T-helper 17 cell (primary cell): ENCODE data around the gene BBS9. TPM values are rescaled to one million over a fixed set of nuclear protein-coding genes. Genes with fewer than 3 reads are reported as not detected.

Experiments used
- ATAC-seq: fragments of 150-1000 bp; cut with Tn5 transposase; 2 replicates; pipeline ENCODE4 v1.10.0; 2021; ENCODE audit warnings: mild to moderate bottlenecking, moderate library complexity
- DNase-seq, 3 donors: peaks; one replicate each; pipeline versions ENCODE4 v3.0.0 to v3.0.0-alpha.2; 2020 to 2021
- H3K9me3 ChIP-seq: one replicate; pipeline ENCODE4 v1.7.0; 2013; ENCODE audit warnings: low read length, mild to moderate bottlenecking; ENCODE audit not compliant: control insufficient read depth, poor library complexity, severe bottlenecking
- H3K27ac Mint-ChIP-seq: one replicate; pipeline ENCODE4 v1.8.0; 2022; ENCODE audit warnings: mild to moderate bottlenecking, moderate library complexity, mixed read lengths
- H3K27me3 Mint-ChIP-seq: one replicate; pipeline ENCODE4 v1.8.0; 2022; ENCODE audit warnings: mixed read lengths
- H3K36me3 Mint-ChIP-seq: one replicate; pipeline ENCODE4 v1.8.0; 2022; ENCODE audit warnings: low read depth, mixed read lengths
- H3K4me1 Mint-ChIP-seq: one replicate; pipeline ENCODE4 v1.8.0; 2022; ENCODE audit warnings: mild to moderate bottlenecking, mixed read lengths
- H3K4me3 Mint-ChIP-seq: one replicate; pipeline ENCODE4 v1.8.0; 2022; ENCODE audit warnings: mild to moderate bottlenecking, moderate library complexity, mixed read lengths
- total RNA-seq, 4 donors: library from RNA in 2 of 4; stranded (reverse) in 2 of 4; gene quantifications; one replicate each; pipeline ENCODE4 v1.2.3 and lab custom pipeline; 2022 to 2026

BBS9 gene
- total RNA-seq, 2 donors from 2014 or later = 23.4 to 25.3 TPM

DNA sequence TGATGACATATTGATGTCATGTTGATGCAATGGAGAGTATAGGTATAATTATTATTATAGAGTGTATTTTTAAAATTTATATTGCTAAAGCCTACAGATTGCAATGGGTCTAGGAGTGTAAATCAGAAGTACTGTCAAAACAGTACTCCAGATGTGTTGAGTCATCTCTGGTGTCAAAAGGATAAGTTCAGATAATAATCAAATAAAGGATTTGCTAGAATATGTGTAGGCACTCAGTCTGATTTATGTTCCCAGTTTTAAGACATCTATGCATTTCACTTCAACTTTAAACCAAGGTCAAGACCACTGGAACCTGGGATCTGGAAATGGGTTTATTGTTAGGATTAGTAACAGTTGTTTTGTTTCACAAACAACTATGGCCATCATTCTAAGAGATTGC, 433.6 kb downstream of the BBS9 start:
- Mint-ChIP-seq H3K4me1 (no peaks in the 10 kb centered on the region), H3K27me3 (no peaks in the 10 kb centered on the region), H3K4me3 (no peak overlapping the region), H3K27ac (no peak overlapping the region), H3K36me3 (peaks cover 5% of the 10 kb centered on the region)
- DNase-seq = no peak
- no peaks in the 10 kb centered on the region for H3K9me3 ChIP-seq
- no peak for ATAC-seq

- ATAC-seq (no peak), DNase-seq (no peak)
- H3K27me3 Mint-ChIP-seq = no peaks in the 10 kb centered on the region
- no peaks in the 10 kb centered on the region for H3K9me3 ChIP-seq
- peaks cover 2% of the 10 kb centered on the region for H3K36me3 Mint-ChIP-seq
- H3K4me1 Mint-ChIP-seq = no peaks in the 10 kb centered on the region
- no peak overlapping the region for H3K27ac Mint-ChIP-seq
- no peak overlapping the region for H3K4me3 Mint-ChIP-seq
Measured at GRCh38 chr7:33563651-33564050, 434.3 kb downstream of the BBS9 start.

DNA sequence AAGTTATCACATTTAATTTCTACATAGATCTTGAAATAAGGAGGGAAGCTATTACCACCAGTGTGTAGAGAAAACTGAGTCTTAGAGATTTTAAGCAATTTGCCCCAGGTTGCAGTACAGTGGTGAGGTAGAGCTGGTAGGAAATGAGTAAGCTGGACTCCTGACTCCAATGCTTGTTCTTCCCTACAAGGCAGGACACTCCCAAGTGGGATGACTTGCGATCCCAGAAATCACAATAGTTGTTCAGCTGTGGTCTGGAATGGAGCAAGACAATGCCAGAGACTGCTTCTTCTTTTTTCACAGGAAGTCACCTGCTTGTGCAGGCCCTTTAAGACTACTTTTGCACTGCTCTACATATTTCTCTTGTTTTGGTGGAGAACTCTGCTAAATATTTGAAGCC, 448.8 kb downstream of the BBS9 start:
- Mint-ChIP-seq H3K4me3 (no peak overlapping the region), H3K27me3 (no peaks in the 10 kb centered on the region), H3K36me3 (peaks cover 4% of the 10 kb centered on the region), H3K4me1 (no peaks in the 10 kb centered on the region), H3K27ac (no peak overlapping the region)
- no peaks in the 10 kb centered on the region for H3K9me3 ChIP-seq
- no peak for DNase-seq
- ATAC-seq = no peak

GRCh38 chr7:33578881-33579672, 449.7 kb downstream of the BBS9 start:
- Mint-ChIP-seq H3K4me3 (no peak overlapping the region), H3K4me1 (no peaks in the 10 kb centered on the region), H3K36me3 (peaks cover 4% of the 10 kb centered on the region), H3K27me3 (no peaks in the 10 kb centered on the region), H3K27ac (no peak overlapping the region)
- no peaks in the 10 kb centered on the region for H3K9me3 ChIP-seq
- no peak for ATAC-seq
- DNase-seq = no peak

DNA sequence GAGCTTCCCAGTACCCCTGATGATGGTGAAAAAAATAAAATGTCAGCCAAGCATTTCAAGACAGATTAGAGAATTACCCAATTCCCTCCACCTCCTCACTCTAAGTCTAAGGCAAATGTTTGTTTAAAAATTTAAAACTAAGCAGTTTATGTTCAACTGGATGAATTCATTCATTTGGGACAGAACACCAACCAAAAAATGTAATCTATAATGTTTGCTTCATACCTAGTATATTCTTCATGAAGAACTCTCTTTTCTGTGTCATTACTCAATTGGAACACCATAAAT, 450.3 kb downstream of the BBS9 start:
- peaks cover 4% of the 10 kb centered on the region for H3K36me3 Mint-ChIP-seq

GRCh38 chr7:33581236-33581635, 451.9 kb downstream of the BBS9 start:
- no peaks in the 10 kb centered on the region for H3K4me1 Mint-ChIP-seq
- peaks cover 4% of the 10 kb centered on the region for H3K36me3 Mint-ChIP-seq
- no peak overlapping the region for H3K27ac Mint-ChIP-seq
- no peaks in the 10 kb centered on the region for H3K9me3 ChIP-seq
- DNase-seq (no peak), ATAC-seq (no peak)
- no peak overlapping the region for H3K4me3 Mint-ChIP-seq
- H3K27me3 Mint-ChIP-seq = no peaks in the 10 kb centered on the region

More for the DNA sequence above, 450.3 kb downstream of the BBS9 start:
- H3K4me1 Mint-ChIP-seq = no peaks in the 10 kb centered on the region
- H3K4me3 Mint-ChIP-seq = no peak overlapping the region
- no peak for ATAC-seq
- DNase-seq = no peak
- no peaks in the 10 kb centered on the region for H3K9me3 ChIP-seq
- H3K27ac Mint-ChIP-seq = no peak overlapping the region
- H3K27me3 Mint-ChIP-seq = no peaks in the 10 kb centered on the region

- Mint-ChIP-seq H3K27ac (no peak overlapping the region), H3K27me3 (no peaks in the 10 kb centered on the region), H3K4me3 (no peak overlapping the region), H3K4me1 (no peaks in the 10 kb centered on the region), H3K36me3 (peaks cover 4% of the 10 kb centered on the region)
- DNase-seq (no peak), ATAC-seq (no peak)
- no peaks in the 10 kb centered on the region for H3K9me3 ChIP-seq
Measured at GRCh38 chr7:33582104-33582503, 452.7 kb downstream of the BBS9 start.

DNA sequence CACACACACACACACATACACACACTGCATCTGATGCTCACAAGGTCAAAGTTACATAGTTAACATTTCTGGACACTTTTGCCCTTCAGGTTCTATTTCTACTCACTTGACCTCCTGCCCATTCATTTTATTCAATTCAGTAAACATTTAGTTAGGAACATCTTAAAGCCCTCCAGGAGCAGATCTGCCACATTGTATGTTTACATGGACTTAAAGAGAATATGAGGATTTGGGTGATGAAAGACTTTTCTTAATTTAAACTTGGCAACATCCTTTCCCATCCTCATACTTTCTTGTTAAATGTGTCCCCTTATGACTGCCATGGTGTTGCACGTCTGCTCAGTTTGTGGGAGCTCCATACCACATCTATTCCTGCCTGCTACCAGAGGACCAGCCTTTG, 453.2 kb downstream of the BBS9 start:
- no peaks in the 10 kb centered on the region for H3K4me1 Mint-ChIP-seq
- ATAC-seq (no peak), DNase-seq (no peak)
- H3K36me3 Mint-ChIP-seq = peaks cover 4% of the 10 kb centered on the region
- no peaks in the 10 kb centered on the region for H3K9me3 ChIP-seq
- no peaks in the 10 kb centered on the region for H3K27me3 Mint-ChIP-seq
- H3K4me3 Mint-ChIP-seq = no peak overlapping the region
- H3K27ac Mint-ChIP-seq = no peak overlapping the region

GRCh38 chr7:33589911-33590310, 460.5 kb downstream of the BBS9 start:
- DNase-seq (no peak), ATAC-seq (no peak)
- H3K36me3 Mint-ChIP-seq = no peaks in the 10 kb centered on the region
- H3K27ac Mint-ChIP-seq = no peak overlapping the region
- no peaks in the 10 kb centered on the region for H3K9me3 ChIP-seq
- no peaks in the 10 kb centered on the region for H3K4me1 Mint-ChIP-seq
- H3K4me3 Mint-ChIP-seq = no peak overlapping the region
- H3K27me3 Mint-ChIP-seq = no peaks in the 10 kb centered on the region

- no peaks in the 10 kb centered on the region for H3K36me3 Mint-ChIP-seq
- H3K27ac Mint-ChIP-seq = no peak overlapping the region
- DNase-seq (no peak), ATAC-seq (no peak)
- no peaks in the 10 kb centered on the region for H3K4me1 Mint-ChIP-seq
- no peak overlapping the region for H3K4me3 Mint-ChIP-seq
- no peaks in the 10 kb centered on the region for H3K9me3 ChIP-seq
- no peaks in the 10 kb centered on the region for H3K27me3 Mint-ChIP-seq
Measured at GRCh38 chr7:33590916-33591315, 461.6 kb downstream of the BBS9 start.

- H3K27ac Mint-ChIP-seq = no peak overlapping the region
- H3K36me3 Mint-ChIP-seq = no peaks in the 10 kb centered on the region
- H3K9me3 ChIP-seq = no peaks in the 10 kb centered on the region
- DNase-seq = no peak
- H3K4me3 Mint-ChIP-seq = no peak overlapping the region
- H3K27me3 Mint-ChIP-seq = no peaks in the 10 kb centered on the region
- ATAC-seq = no peak
- no peaks in the 10 kb centered on the region for H3K4me1 Mint-ChIP-seq
Measured at GRCh38 chr7:33591490-33591889, 462.1 kb downstream of the BBS9 start.

- Mint-ChIP-seq H3K27ac (no peak overlapping the region), H3K4me1 (no peaks in the 10 kb centered on the region), H3K27me3 (no peaks in the 10 kb centered on the region), H3K36me3 (no peaks in the 10 kb centered on the region), H3K4me3 (no peak overlapping the region)
- DNase-seq (no peak), ATAC-seq (no peak)
- no peaks in the 10 kb centered on the region for H3K9me3 ChIP-seq
Measured at GRCh38 chr7:33592718-33593117, 463.4 kb downstream of the BBS9 start.

DNA sequence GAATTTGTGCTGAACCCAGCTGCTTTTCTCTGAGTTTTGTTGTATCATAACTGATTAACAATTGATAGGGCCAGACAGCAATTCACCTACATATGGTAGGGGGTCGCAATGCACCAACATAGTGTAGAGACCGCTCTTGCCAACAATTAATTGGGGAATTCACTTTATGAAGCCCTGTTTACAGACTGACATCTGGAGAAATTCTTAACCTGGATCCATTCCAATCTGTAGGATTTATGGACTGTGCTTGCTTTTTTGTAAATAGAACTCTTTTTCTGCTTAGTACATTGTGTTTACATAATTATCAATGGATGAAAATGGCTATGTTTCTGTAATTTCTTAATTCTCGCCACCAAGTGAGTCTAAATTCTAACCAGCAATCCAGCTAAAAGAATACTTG, 464.2 kb downstream of the BBS9 start:
- DNase-seq = no peak
- H3K4me3 Mint-ChIP-seq = no peak overlapping the region
- H3K4me1 Mint-ChIP-seq = no peaks in the 10 kb centered on the region
- peaks cover 2% of the 10 kb centered on the region for H3K36me3 Mint-ChIP-seq
- no peaks in the 10 kb centered on the region for H3K9me3 ChIP-seq
- H3K27me3 Mint-ChIP-seq = no peaks in the 10 kb centered on the region
- no peak for ATAC-seq
- no peak overlapping the region for H3K27ac Mint-ChIP-seq

DNA sequence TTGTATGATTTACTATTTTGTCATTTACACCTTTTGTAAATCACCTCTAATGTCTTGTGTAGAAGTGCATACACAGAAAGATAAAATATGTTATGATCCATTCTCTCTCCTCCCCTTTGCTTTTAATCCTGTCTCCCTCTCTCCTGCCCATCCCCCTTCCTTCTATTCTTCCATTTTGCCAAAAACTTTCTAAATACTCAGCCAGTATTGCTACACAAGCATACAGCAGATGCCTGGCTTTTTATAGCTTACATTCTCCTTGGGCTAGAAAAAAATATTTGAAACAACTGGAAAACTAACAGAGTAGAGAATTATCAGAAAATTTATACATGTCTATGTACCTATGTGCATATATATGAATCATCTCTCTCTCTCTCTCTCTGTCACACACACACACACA, 467.3 kb downstream of the BBS9 start:
- H3K4me3 Mint-ChIP-seq = no peak overlapping the region
- H3K36me3 Mint-ChIP-seq = peaks cover 2% of the 10 kb centered on the region
- no peaks in the 10 kb centered on the region for H3K9me3 ChIP-seq
- no peak for DNase-seq
- H3K27me3 Mint-ChIP-seq = no peaks in the 10 kb centered on the region
- no peak overlapping the region for H3K27ac Mint-ChIP-seq
- no peak for ATAC-seq
- H3K4me1 Mint-ChIP-seq = no peaks in the 10 kb centered on the region
